BLaER1 (cell line): ENCODE measurements around the gene MLST8.

ENCODE experiments used
- H3K27ac ChIP-seq: shearing (Covaris generic); formaldehyde crosslinking; 2 replicates; pipeline ENCODE4 v1.8.1; 2022
- H3K27me3 ChIP-seq: shearing (Covaris generic); formaldehyde crosslinking; 2 replicates; pipeline ENCODE4 v1.8.1; 2022
- H3K36me3 ChIP-seq: shearing (Covaris generic); formaldehyde crosslinking; 2 replicates; pipeline ENCODE4 v1.8.1; 2022
- H3K4me1 ChIP-seq: shearing (Covaris generic); formaldehyde crosslinking; 2 replicates; pipeline ENCODE4 v1.8.1; 2022
- H3K4me2 ChIP-seq: shearing (Covaris generic); formaldehyde crosslinking; 2 replicates; pipeline ENCODE4 v1.8.1; 2022
- H3K4me3 ChIP-seq: shearing (Covaris generic); formaldehyde crosslinking; 2 replicates; pipeline ENCODE4 v1.8.1; 2022
- H3K9ac ChIP-seq: shearing (Covaris generic); formaldehyde crosslinking; 2 replicates; pipeline ENCODE4 v1.8.1; 2022
- H3K9me3 ChIP-seq: shearing (Covaris generic); formaldehyde crosslinking; 2 replicates; pipeline ENCODE4 v1.8.1; 2022
- H4K20me1 ChIP-seq: shearing (Covaris generic); formaldehyde crosslinking; 2 replicates; pipeline ENCODE4 v1.8.1; 2022
- Cebpa-rat ChIP-seq: shearing (Covaris generic); IDR thresholded peaks from 2 replicates; pipeline ENCODE4 v1.8.1; 2022

MLST8 gene

GRCh38 chr16:2211923-2212347, 6.7 kb downstream of the MLST8 start:
- Histone ChIP-seq H3K27ac (no peak overlapping the region), H3K4me2 (peak overlapping the region; percentile 99), H3K27me3 (no peaks in the 10 kb centered on the region), H3K36me3 (peaks cover 60% of the 10 kb centered on the region), H3K9ac (peak overlapping the region; percentile 85; the same call in 1 of the 2 replicates), H3K4me3 (no peak overlapping the region), H3K9me3 (no peaks in the 10 kb centered on the region), H3K4me1 (peaks cover 32% of the 10 kb centered on the region), H4K20me1 (peaks cover 47% of the 10 kb centered on the region)
- no peak for TF ChIP-seq Cebpa-rat

GRCh38 chr16:2212362-2213324, 7.4 kb downstream of the MLST8 start:
- H3K36me3 ChIP-seq = peaks cover 53% of the 10 kb centered on the region

GRCh38 chr16:2213817-2214718, 8.8 kb downstream of the MLST8 start:
- Histone ChIP-seq H3K27ac (peak overlapping the region; percentile 78), H3K9ac (peak overlapping the region; percentile 85), H3K36me3 (peaks cover 39% of the 10 kb centered on the region), H3K4me3 (peak overlapping the region; percentile 85), H3K9me3 (no peaks in the 10 kb centered on the region), H3K4me2 (peak overlapping the region; percentile 99), H3K27me3 (no peaks in the 10 kb centered on the region), H3K4me1 (peaks cover 28% of the 10 kb centered on the region), H4K20me1 (peaks cover 45% of the 10 kb centered on the region)
- TF ChIP-seq Cebpa-rat = no peak

More at GRCh38 chr16:2212362-2213324, 7.4 kb downstream of the MLST8 start:
- Histone ChIP-seq H3K9ac (peak overlapping the region; percentile 85), H3K27ac (no peak overlapping the region), H3K4me2 (peak overlapping the region; percentile 99), H3K4me1 (peaks cover 28% of the 10 kb centered on the region), H3K27me3 (no peaks in the 10 kb centered on the region), H4K20me1 (peaks cover 47% of the 10 kb centered on the region), H3K9me3 (no peaks in the 10 kb centered on the region), H3K4me3 (peak overlapping the region; percentile 85)
- no peak for TF ChIP-seq Cebpa-rat

GRCh38 chr16:2214719-2214968, 9.4 kb downstream of the MLST8 start, which contains the start of gene PGP:
TSS of gene PGP (minus strand) at chr16:2214840. CDS start at chr16:2214777, 63 bp downstream.
- Histone ChIP-seq H3K36me3 (peaks cover 33% of the 10 kb centered on the region), H3K4me2 (peak within 1 kb of the TSS; percentile 99), H3K9me3 (no peaks in the 10 kb centered on the region), H3K4me1 (peaks cover 28% of the 10 kb centered on the region), H3K9ac (peak within 1 kb of the TSS; percentile 85), H3K27ac (peak within 1 kb of the TSS; percentile 87), H3K4me3 (peak within 1 kb of the TSS; percentile 85), H4K20me1 (peaks cover 39% of the 10 kb centered on the region), H3K27me3 (no peaks in the 10 kb centered on the region)
- TF ChIP-seq Cebpa-rat = no peak

- H3K4me1 ChIP-seq = peaks cover 28% of the 10 kb centered on the region
- H3K9ac ChIP-seq = no peak overlapping the region
- TF ChIP-seq Cebpa-rat = no peak
- H3K36me3 ChIP-seq = peaks cover 17% of the 10 kb centered on the region
- H3K4me2 ChIP-seq = peak overlapping the region; percentile 84; the same call in 1 of the 2 replicates
- H4K20me1 ChIP-seq = peaks cover 23% of the 10 kb centered on the region
- H3K4me3 ChIP-seq = no peak overlapping the region
- H3K27me3 ChIP-seq = no peaks in the 10 kb centered on the region
- H3K9me3 ChIP-seq = no peaks in the 10 kb centered on the region
- H3K27ac ChIP-seq = no peak overlapping the region
These were observed 11.1 kb downstream of the MLST8 start for GRCh38 chr16:2216330-2216729.

DNA sequence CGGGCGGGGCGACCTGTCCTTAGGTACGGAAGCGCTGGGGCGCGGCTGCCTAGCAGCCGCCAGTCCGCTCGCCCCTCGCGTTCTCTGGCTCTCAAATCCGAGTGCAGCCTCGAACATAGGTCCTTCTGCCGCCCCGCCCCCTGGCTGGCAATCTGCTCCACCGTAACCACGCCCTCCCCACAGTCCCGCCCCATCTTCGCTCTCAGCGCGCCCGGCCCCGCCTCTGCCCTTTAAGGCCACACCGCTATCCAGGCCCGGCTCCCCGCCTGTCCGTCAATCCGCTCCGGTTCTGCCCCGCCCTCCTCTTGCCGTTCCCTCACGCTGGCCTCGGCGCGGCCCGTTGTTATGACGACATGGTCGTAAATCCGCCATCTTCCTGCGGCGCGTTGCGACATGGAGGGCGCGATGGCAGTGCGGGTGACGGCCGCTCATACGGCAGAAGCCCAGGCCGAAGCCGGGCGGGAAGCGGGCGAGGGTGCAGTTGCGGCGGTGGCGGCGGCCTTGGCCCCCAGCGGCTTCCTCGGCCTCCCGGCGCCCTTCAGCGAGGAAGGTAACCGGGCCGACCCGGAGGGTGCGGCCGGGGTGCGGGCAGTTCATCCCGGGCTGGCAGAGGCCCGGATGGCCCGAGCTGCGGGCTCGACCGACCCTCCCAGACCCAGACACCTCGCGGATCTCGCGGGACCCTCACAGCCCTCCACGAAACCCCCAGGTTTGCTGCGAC, 18.1 kb downstream of the MLST8 start, which contains the start of gene E4F1:
E4F1 (plus strand) TSS at position 371 of the 721 bp plus-strand sequence; CDS start at position 394, 23 bp downstream.
- peak within 1 kb of the TSS; percentile 84 for H3K4me3 ChIP-seq
- peaks cover 22% of the 10 kb centered on the region for H3K36me3 ChIP-seq
- TF ChIP-seq Cebpa-rat = peak; percentile 95
- H3K9ac ChIP-seq = peak within 1 kb of the TSS; percentile 93
- H3K9me3 ChIP-seq = no peaks in the 10 kb centered on the region
- peaks cover 47% of the 10 kb centered on the region for H4K20me1 ChIP-seq
- H3K27ac ChIP-seq = peak within 1 kb of the TSS; percentile 88
- H3K27me3 ChIP-seq = no peaks in the 10 kb centered on the region
- peaks cover 31% of the 10 kb centered on the region for H3K4me1 ChIP-seq
- peak within 1 kb of the TSS; percentile 89 for H3K4me2 ChIP-seq

- Histone ChIP-seq H3K4me1 (peaks cover 31% of the 10 kb centered on the region), H3K4me2 (peak overlapping the region; percentile 84), H3K9ac (peak overlapping the region; percentile 93), H4K20me1 (peaks cover 53% of the 10 kb centered on the region), H3K27me3 (no peaks in the 10 kb centered on the region), H3K4me3 (peak overlapping the region; percentile 84), H3K36me3 (peaks cover 28% of the 10 kb centered on the region), H3K9me3 (no peaks in the 10 kb centered on the region), H3K27ac (peak overlapping the region; percentile 88)
- no peak for TF ChIP-seq Cebpa-rat
These were observed 18.8 kb downstream of the MLST8 start for GRCh38 chr16:2223942-2224486.

DNA sequence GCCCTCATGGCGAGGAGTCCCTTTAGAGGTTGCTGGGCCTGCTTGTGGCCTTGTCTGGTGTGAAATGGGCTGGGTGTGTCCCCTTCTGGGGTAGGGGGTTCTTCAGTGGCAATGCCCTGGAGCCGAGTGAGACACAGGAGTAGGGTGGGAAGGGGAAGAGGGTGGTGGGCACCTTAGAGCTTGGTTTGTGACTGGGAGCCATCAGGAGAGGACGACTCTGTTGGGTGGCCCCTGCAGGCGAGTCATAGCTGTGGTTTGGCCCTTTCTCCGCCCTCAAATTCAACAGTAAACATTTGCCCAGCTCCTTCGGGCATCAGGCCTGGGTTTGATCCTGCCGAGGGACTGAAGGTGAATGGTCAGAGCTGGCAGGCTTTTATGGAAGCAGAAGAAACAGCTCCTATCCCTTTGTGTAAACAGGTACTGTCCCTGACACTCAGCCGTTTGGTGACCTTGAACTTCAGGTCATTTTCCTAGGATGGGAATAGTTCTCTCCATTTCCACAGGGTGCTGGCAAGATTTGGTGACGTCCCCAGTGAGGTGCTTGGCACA, 21.1 kb downstream of the MLST8 start:
- peak overlapping the region; percentile 14; the same call in 1 of the 2 replicates for H3K4me2 ChIP-seq
- H3K27ac ChIP-seq = no peak overlapping the region
- peaks cover 51% of the 10 kb centered on the region for H3K36me3 ChIP-seq
- peaks cover 75% of the 10 kb centered on the region for H4K20me1 ChIP-seq
- peak overlapping the region; percentile 4; the same call in 1 of the 2 replicates for H3K9ac ChIP-seq
- H3K9me3 ChIP-seq = no peaks in the 10 kb centered on the region
- no peak for TF ChIP-seq Cebpa-rat
- H3K27me3 ChIP-seq = no peaks in the 10 kb centered on the region
- no peak overlapping the region for H3K4me3 ChIP-seq
- H3K4me1 ChIP-seq = peaks cover 31% of the 10 kb centered on the region
